ENCODE measurements around the gene ZNF41.
"Not testable (repeated sequence)": the region's sequence is repeated elsewhere in the genome, so short reads cannot be mapped to it uniquely, and the experiment has no call there.

The ZNF41 gene

DNA sequence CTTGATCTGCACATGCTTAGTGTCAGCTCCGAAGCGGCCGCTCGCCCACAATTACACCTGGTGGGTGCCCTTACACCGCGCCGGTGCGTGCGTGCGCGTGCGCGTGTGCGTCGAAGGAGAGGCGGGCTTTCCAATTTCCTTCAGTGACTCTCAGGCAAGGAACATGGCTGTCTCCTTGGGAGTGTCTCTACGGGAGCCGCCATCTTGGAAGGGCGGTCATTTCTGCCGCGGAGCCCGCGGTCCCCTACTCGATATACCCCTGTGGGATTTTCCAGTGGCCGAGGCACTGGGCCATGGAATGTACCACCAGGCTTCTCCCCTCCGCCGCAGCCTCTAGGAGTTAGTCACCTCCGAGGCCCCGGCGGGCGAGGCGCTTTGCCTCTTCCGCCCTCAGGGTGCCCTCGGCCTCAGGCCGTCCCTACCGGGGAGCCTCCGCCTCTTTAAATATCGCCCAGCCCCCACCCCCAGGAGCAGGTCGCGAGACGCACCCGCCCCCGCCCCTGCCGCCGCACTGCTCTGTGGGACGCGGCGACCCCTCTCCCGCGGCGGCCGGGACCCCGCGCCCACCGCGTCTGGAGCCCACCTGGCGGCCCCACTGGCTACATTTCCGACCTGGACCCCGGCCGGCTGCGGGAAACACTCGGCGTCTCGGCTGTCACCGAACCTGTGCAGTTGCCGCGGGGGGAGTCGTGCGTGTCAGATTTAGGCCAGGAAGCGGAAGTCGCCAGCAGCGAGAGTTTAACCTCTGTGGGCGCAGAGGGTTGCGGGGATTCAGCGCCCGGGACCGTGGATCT is at the start of gene ZNF41:
TSS of gene ZNF41 (minus strand) at position 711 of the 794 bp plus-strand sequence. CDS start 15,741 bp downstream, outside the sequence.
- DNase-seq: peak; percentile 87

DNA sequence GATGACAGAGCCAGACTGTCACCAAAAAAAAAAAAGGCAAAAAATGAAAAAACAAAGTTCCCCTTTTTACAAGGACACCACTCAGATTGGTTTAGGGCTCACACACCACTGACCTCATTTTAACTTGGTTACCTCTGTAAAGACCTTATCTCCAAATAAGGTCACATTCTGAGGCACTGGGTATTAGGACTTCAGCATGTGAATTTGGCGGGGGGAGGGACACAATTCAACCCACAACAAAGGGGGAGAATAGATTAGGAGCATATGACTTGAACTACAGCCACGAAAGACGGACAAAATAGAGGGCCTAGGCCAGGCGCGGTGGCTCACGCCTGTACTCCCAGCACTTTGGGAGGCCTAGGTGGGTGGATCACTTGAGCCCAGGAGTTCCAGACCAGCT is 47.0 kb upstream of the ZNF41 start:
- no peak for DNase-seq

DNA sequence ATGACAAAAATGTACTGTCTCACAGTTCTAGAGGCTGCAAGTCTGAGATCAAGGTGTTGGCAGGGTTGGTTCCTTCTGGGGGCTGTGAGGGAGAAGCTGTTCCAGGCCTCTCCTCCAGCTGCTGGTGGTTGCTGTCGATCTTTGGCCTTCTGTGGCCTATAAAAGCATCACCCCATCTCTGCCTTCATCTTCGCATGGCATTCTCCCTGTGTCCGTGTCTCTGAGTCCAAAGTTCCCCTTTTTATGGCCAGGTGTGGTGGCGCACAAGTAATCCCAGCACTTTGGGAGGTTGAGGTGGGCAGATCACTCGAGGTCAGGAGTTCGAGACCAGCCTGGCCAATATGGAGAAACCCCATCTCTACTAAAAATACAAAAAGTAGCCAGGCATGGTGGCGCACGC is 46.5 kb upstream of the ZNF41 start:
- no peak for DNase-seq

DNA sequence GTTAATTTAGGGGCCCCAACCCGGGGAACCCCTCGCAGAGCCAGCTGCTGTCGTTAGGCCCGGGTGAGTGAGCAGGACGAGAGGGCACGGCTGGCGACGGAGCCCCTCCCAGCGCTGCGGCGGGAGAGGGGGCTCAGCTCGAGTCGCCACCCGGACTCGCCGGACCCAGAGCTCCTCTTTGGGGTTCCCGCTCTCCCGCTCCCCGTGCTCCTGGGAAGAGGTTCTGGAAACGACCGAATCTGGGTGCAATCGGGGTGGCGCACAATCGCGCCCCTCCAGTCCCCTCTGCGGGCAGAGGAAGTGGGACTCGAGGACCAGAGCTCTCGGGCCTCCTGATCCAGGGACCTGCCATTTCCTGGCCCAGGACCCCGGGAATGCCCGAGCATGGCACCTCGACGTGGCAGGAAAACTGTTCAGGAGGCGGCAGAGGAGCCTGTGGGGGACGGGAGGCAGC is 40.7 kb upstream of the ZNF41 start:
- DNase-seq: no peak

DNA sequence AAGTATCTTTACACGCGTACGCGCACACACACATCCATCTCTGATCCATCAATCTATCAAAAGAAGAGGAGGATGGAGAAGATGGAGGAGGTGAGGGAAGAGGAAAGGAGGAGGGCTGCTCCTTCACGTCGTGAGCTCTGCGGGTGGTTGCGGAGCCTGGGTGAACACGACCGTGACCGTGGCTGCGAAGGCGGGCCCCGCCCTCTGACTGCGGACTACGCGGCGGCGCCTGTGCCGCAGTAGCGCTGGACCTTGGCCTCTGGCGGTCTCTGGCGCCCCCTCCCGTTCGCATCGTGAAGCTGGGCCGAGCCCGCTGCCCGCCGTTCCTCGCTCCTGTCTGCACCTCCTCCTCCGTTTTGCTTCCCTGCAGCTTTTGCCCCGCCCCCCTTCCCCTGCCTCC is 40.3 kb upstream of the ZNF41 start:
- DNase-seq: peak; percentile 83

DNA sequence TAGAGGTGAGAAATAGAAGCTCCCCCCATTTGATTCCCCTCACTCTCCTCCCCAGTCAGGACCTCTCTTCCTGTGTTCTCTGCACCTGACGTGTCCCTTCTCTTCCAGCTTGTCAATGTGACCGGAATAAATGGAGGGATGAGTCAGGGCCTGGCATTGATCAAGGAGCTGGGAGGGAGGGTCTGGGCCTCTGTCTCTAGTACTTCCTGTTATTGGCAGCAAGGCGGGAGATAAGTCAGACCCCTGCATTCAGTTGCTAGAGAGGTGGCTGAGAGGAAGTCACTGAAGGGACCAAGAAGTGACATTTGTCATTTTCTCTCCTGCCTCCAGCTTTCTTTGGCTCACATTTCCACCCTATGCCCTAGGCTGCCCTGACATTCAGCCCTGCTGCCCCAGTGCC is 35.1 kb upstream of the ZNF41 start:
- DNase-seq: no peak

DNA sequence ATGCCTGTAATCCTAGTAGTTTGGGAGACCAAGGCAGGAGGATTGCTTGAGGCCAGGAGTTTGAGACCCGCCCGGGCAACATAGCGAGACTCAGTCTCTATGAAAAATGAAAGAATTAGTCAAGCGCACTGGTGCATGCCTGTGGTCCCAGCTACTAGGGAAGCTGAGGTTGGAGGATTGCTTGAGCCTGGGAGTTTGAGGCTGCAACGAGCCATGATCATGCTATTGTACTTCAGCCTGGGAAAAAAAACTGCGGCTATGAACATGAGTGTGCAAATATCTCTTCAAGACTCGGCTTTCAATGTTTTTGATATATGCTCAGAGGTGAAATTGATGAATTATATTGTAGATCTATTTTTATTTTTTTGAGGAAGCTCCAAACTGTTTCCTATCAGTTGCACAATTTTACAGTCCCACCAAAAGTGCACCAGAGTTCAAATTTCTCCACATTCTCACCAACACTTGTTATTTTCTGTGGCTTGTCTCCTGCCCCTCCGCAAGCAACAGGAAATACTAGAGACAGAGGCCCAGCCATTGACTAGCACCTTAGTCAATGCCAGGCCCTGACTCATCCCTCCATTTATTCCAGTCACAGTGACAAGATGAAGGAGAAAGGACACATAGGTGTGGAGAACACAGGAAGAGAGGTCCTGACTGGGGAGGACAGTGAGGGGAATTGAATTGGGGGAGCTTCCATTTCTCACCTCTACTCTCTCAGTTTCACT is 33.1 kb upstream of the ZNF41 start:
- DNase-seq: no peak

DNA sequence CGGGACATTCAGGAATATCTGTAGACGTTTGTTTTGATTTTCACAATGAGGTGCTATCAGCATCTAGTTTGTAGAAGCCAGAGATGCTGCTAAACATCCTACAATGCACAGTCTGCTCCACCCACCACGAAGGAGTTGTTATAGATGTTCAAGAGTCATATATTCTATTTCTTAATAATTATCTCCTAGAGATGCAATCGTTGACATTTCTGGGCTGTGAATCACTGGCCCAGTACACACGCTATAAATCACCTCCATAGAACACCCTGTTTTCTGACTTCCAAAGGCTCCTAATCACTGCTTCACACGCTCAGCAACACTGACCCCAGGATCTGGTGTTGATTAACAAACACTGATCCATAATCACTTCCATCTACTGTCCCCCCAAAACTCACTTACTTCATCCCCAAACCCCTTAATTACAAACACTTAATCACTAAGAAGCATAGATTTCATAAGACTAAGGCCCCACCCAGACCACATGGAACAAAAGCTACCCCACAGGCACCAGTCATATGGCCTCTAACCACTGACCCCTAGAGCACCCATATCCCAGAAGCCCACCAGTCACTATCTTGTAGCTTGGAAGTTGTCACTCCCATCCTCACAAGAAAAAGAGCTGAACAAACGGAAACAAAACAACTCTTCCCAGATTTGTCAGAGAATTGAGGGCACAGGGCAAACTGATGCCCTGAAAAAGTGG is 31.7 kb upstream of the ZNF41 start:
- DNase-seq: no peak

DNA sequence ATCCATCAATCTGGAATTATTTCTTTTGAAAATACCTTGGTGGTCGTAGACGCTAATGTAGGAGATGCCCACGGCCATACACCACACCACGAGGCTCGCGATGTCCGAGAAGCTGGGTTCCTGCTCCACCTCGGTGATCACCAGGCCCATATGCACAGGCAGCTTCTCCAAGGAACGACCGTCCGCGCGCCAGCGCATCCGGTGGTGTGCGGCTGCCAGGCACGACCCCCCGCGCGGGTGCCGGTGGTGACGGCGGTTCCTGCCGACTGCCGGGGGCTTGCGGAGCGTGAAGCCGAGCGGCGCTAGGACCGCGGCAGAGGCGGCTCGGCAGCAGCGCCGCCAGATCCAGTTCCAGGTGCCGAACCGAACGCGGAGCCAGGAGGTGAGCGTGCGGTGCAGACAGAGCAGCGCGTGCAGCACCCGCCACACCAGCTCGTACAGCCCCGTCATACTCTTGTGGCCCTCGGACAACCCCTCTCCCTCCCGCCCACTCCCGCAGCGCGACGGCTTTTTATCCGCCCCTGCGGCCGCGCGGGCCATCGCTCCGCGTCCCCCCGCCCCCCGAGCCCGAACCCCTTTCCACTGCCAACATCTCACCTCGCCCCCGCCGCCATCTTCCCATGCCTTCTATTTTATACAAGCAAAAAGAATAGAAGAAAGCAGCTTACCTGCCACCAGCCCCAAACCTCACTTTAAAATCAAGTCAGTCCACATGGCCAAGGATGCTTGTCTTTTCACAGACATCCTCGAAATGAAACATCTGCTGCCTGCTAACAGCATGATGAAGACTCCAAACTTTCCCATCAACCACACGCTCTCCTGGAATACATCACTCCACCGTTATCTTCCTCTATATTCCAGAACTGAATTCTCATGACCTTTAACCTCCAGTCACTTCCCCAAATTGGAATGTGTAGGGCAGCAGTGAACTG is 30.3 kb upstream of the ZNF41 start:
- not testable (repeated sequence) for DNase-seq

DNA sequence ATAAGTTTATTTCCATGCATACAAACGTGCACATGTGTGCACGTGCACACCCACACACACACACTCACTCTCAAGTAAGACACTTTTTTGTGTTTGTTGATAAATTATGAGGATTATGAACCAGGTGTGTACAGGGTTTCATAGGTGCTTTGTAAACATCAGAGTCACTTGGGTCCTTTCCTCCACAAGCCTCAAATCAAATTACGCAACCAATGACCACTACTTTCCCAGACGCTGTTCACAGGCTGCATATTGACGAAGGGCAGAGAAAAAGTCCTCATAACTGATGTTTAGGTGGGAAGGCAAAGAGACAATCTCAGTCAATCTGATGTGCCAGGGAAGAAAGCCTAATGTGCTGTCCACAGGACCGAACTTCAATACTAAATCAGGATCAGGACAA is 29.4 kb upstream of the ZNF41 start:
- not testable (repeated sequence) for DNase-seq

DNA sequence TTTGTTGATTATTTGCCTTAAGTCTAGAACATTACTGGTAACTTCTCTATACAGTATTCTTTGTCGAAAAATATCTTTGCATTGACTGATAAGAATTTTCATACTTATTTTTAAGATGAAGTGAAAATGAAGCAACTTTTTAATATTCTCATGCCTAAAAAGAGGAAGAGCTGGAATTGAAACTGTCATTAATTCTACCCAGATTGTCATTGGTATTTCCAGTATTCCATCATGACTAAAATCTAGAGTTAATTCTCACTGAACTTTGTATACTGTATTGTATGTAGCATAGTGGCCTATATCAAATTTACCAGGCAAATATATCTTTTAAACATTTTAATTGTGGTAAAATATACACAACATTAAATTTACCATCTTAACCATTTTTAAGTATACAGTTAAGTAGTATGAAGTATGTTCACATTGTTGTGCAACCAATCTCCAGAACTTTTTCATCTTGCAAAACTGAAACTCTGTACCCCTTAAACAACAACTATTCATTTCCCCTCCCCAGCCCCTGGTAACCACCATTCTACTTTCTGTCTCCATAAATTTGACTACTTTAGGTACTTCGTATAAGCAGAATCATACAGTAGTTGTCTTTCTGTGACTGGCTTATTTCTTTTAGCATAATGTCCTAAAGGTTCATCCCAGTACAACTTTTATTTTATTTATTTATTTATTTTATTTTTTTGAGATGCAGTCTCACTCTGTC is 24.3 kb upstream of the ZNF41 start:
- no peak for DNase-seq

DNA sequence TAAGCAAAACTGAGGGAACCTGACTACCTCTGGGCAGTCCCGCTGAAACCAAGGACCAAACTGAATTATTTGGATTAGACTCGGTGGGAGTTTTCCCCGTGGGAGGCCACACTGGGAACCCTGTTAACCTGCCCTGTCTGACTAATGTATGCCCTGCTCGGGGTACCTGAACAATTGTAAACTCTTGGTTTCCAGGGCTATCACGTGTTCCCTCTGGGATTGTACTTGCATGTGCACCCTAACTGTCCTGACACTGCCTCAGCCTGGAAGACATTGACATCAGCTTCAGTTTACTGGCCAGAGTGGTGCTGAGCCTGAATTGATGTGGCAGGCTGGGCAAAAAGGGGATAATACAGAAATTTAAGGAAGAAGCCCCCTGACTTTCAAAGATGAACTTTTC is 20.1 kb upstream of the ZNF41 start:
- DNase-seq: no peak

DNA sequence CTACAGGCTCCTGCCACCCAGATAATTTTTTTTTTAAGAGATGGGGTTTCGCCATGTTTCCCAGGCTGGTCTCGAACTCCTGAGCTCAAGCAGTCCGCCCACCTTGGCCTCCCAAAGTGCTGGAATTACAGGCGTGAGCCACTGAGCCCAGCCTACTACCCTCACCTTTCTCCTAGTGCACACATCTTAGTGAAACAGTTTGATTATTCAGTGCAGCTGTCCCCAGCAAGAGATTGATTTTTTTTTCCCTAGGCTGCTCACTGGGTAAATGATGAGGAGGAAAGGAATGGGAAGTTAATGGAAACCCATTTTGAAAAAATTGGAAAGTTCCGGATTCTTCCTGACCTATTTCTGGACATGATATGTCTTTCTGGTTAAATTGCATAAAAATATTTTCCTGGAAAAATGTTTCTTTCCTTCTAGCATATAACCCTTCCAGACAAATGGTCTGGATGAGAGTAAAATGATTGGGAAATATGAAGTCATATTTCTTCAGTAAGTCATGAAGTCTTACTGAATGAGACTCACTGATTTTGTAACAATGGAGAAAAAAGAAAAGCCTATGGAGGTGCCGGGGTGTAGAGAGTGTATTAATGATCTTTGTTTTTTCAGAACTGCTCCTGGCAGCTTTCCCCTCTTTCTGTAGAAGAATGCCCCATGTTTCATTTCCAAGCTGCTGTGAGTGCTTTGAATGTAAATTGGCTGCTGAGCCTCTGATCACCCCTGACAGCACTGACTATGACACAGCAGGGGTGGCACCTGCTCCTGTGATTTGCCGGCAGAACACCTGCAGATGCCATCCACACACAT is 19.5 kb upstream of the ZNF41 start:
- no peak for DNase-seq

DNA sequence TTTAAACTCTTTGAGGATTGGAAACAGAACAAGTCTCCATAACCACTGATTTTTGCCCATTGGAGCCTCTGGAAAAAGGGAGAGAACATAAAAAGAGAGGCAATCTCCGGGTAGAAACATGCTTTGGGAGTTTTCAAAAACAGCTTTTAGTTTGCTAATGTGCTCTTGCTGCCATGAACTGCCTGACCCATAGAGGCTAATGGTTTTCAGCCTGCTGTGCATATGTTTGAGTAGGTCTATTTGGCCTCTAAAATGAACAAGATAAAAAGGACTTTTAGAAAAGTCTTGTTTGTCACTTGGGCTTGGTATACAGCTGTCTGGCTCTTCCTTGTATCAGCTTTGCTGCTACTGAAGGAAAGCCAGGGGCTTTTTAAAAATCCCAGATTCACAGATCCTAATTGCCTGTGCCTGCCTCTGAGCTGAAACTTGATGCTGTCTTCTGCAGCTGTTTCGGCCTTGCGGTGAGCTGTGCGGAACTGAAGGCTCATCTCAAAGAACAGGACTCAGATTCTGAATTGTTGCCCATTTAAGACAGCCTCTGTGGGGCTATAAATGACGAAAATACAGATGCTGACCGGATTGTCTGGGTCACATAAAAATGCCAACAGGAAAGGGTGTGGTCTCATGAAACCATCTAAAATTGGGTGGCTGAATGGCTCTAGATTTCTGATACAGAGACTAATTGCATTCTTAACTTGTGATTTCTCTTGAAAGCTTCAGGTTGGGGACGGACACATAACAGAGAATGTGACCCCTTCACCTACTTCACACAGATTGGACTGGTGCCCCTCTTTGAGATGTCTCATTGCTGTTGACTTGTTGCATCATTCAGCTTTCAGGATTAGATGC is 18.4 kb upstream of the ZNF41 start:
- no peak for DNase-seq

DNA sequence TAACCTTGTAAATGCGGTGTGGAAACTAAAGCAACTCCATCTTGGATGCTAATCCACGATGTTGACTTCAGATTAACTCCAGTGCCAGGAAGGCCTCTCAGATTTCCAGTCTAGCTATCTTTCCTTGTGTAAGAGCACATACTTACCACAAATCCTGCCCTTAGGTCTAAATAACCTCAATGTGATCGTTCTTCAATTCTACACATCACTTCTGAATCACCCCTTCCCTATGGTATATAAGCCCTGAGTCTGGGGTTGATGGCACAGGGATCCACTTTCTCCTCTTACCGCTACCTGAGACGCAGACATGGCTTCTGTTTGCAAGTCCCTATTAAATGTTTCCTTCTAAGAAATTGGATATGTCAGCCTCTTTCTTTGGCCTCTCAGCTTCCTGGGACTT is 17.5 kb upstream of the ZNF41 start:
- DNase-seq: no peak

DNA sequence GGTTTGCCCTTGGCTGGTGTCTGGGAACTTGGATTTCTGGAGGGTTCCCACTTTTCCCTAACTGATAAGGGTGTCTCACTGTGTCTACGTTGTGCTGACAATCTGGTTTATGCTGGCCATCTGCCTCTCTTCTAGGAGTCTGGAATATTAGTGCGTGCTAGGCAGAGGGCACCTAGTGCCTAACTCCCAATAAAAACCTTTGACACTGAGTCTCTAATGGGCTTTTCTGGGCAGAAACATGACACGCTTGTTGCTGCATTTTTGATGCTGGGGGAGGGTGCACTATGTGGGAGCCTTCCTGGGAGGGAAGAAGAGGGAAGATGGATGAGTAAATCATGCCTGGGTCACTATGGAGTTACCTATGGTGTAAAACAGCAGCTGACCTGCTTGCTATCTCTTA is 16.3 kb upstream of the ZNF41 start:
- DNase-seq: no peak

DNA sequence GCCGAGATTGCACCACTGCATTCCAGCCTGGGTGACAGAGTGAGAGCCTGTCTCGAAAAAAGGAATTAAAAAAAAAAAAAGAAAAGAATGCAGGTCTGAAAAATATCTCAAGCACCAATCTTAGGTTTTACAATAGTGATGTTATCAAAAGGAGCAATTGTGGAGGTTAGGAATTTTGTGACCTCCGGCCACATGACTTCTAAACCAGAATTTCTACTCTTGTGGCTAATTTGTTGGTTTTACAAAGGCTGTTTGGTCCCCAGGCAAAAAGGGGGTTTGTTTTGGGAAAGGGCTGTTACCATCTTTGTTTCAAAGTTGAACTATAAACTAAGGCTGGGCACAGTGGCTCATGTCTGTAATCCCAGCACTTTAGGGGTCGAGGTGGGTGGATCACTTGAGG is 15.4 kb upstream of the ZNF41 start:
- DNase-seq: no peak

DNA sequence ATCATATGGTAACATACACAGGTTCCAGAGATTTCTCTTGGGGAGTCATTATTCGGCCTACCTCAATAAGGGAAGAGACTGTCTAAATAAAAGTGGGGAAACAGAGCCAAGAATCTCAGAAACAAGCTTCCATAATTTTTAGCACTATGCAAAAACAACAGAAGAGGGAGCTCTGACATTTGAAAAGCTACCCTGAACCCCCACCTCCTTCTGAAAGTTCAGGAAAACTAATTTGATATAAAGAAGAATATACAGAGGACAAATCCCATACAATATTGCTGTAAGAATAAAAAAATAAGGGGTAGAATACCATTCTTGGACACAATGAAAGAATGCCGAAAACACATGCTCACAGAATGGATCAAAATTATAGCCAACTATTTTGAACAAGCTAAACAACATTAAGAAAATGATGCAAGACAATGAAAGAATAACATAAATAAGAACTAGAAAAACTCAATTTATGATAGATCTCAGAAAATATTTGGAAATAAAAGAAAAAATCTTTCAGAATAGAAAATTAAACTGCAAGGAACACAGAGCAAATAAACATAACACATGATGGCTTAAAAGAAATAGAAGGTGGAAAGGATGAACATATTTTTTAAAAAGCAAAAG is 14.4 kb upstream of the ZNF41 start:
- no peak for DNase-seq

DNA sequence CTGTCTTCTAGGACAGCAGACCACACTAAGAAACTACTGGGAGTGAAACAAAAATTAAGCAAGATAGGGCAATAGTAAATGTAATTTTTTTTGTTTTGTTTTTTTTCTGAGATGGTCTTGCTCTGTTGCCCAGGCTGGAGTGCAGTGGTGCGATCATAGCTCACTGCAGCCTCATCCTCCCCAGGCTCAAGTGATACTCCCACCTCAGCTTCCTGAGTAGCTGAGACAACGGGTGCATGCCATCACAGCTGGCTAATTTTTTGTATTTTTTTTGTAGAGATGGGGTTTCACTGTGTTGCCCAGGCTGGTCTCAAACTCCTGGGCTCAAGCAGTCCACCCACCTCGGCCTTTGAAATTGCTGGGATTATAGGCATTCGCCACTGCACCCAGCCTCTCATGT is 9.1 kb upstream of the ZNF41 start:
- DNase-seq: not testable (repeated sequence)
